Measurements from ENCODE around the gene SUGCT.

DNA sequence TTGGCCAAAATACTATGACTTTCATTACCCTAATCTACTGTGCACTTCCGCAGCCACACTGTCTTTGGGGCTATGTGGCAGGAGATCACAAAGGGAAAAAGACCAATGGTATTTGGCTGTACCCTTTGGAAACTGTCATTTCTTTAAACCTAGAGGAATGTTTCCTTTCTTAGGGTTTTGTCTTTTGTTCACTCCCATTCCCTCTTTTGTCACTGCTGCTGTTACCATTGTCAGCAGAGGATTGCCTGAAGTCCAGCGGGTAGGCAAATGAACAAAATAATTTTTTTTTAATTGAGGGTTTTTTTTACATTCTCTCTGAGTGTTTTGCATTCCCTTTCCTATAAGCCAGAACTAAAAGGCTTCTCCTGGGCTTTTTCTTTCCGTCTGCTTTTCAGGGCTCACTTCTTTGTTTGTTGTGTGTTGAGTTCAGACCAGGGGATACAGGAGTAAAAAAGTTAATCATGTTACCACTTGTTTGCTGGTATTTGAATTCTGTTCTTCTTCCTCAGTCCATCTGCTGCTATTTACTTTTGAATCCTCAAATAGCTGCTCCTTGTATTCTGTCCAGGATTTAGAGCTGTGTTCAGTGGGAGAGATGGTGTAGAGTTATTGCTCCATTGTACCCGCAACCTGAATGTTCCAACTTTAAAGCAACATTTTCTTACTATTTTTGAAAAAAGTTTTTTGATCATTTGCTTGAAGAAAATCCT lies 374.6 kb downstream of the SUGCT start:
- TF ChIP-seq ZNF274 (CRISPR knock-in tag; IDR thresholded peaks at IDR 0.05) (no peak), MXI1 (IDR thresholded peaks at IDR 0.05; ENCODE audit: borderline replicate concordance, low read depth, low read length) (no peak), YY1 (IDR thresholded peaks at IDR 0.05; ENCODE audit: insufficient read depth, insufficient replicate concordance, low read depth, low read length) (no peak), ZNF10 (CRISPR knock-in tag; IDR thresholded peaks at IDR 0.05; ENCODE audit: borderline replicate concordance, low read depth) (no peak), MYC (CRISPR knock-in tag; IDR thresholded peaks at IDR 0.05; ENCODE audit: borderline replicate concordance) (no peak)
